IMR-90 (cell line): Measurements from ENCODE around the gene RALGAPA1. TPM values are rescaled to one million over a fixed set of nuclear protein-coding genes. Genes with fewer than 3 reads are reported as not detected.

Experiments used
- ATAC-seq: fragments of 200-7000 bp; cut with Tn5 transposase; 2 replicates; pipeline ENCODE4 v1.9.1; 2020; ENCODE audit warnings: low read depth, mild to moderate bottlenecking, moderate library complexity
- BruUV-seq: library from RNA; stranded (reverse); fragments of 400-500 nt; replicated peaks from 2 replicates; lab custom pipeline; 2021; lab: Mats Ljungman, UMichigan
- CTCF ChIA-PET: fragments of 300-600 bp; formaldehyde crosslinking; extraction: SDS; loops from one replicate; lab custom pipeline; 2021; ENCODE audit warnings: antibody characterized with exemption; lab: Yijun Ruan, JAX
- POLR2A ChIA-PET: fragments of 300-600 bp; sonication (Branson Sonifier 250); formaldehyde crosslinking; loops from one replicate; lab custom pipeline; 2022; ENCODE audit warnings: antibody characterized with exemption; ENCODE audit not compliant: unreplicated experiment; lab: Charles Lee
- DNase-seq: peaks from one replicate; pipeline ENCODE4 v3.0.0; 2013
- H2AFZ ChIP-seq: replicated peaks from 2 replicates; pipeline ENCODE3; 2013; ENCODE audit warnings: low read length, mild to moderate bottlenecking; ENCODE audit not compliant: poor library complexity
- H2AK5ac ChIP-seq: 2 replicates; pipeline ENCODE4 v1.6.1; 2013; ENCODE audit warnings: low read depth, low read length, inconsistent platforms
- H2AK9ac ChIP-seq: replicated peaks from 2 replicates; pipeline ENCODE3; 2013; ENCODE audit warnings: mild to moderate bottlenecking, low read depth, low read length, moderate library complexity; ENCODE audit not compliant: poor library complexity
- H2BK120ac ChIP-seq: 2 replicates; pipeline ENCODE4 v1.6.1; 2013; ENCODE audit warnings: low read depth, low read length, inconsistent platforms
- H2BK15ac ChIP-seq: 3 replicates; pipeline ENCODE4 v1.6.1; 2013; ENCODE audit warnings: low read depth, low read length, inconsistent platforms
- H2BK20ac ChIP-seq: 2 replicates; pipeline ENCODE4 v1.6.1; 2013; ENCODE audit warnings: low read depth, mild to moderate bottlenecking, inconsistent platforms, low read length, moderate library complexity
- H2BK5ac ChIP-seq: 2 replicates; pipeline ENCODE4 v1.6.1; 2013; ENCODE audit warnings: mild to moderate bottlenecking, low read depth, low read length, inconsistent platforms; ENCODE audit not compliant: poor library complexity, severe bottlenecking
- H3K14ac ChIP-seq: replicated peaks from 2 replicates; pipeline ENCODE4 v1.6.1; 2013; ENCODE audit warnings: low read depth, low read length, inconsistent platforms
- H3K18ac ChIP-seq: 2 replicates; pipeline ENCODE4 v1.6.1; 2013; ENCODE audit warnings: low read depth, low read length, control low read depth
- H3K23ac ChIP-seq: 2 replicates; pipeline ENCODE4 v1.6.1; 2013; ENCODE audit warnings: low read depth, low read length, inconsistent platforms
- H3K27ac ChIP-seq: 2 replicates; pipeline ENCODE4 v1.5.1; 2013; ENCODE audit warnings: mild to moderate bottlenecking, control low read depth, low read length; ENCODE audit not compliant: insufficient read depth
- H3K27me3 ChIP-seq: 2 replicates; pipeline ENCODE4 v1.6.1; 2013; ENCODE audit warnings: low read length; ENCODE audit not compliant: control insufficient read depth, insufficient read depth
- H3K36me3 ChIP-seq: 2 replicates; pipeline ENCODE4 v1.6.1; 2013; ENCODE audit warnings: low read length, mixed read lengths; ENCODE audit not compliant: control insufficient read depth, insufficient read depth
- H3K4ac ChIP-seq: 2 replicates; pipeline ENCODE4 v1.6.1; 2013; ENCODE audit warnings: low read depth, low read length, inconsistent platforms
- H3K4me1 ChIP-seq: 2 replicates; pipeline ENCODE4 v1.6.1; 2013; ENCODE audit warnings: low read length, mixed read lengths; ENCODE audit not compliant: control insufficient read depth, insufficient read depth
- H3K4me2 ChIP-seq: 2 replicates; pipeline ENCODE4 v1.6.1; 2013; ENCODE audit warnings: low read depth, mild to moderate bottlenecking, control low read depth, low read length, moderate library complexity
- H3K4me3 ChIP-seq: 2 replicates; pipeline ENCODE4 v1.5.1; 2013; ENCODE audit warnings: low read depth, mild to moderate bottlenecking, control low read depth, low read length, moderate library complexity; ENCODE audit not compliant: insufficient read depth
- H3K56ac ChIP-seq: 2 replicates; pipeline ENCODE4 v1.6.1; 2013; ENCODE audit warnings: low read length, inconsistent platforms; ENCODE audit not compliant: insufficient read depth; ENCODE audit errors: extremely low read depth
- H3K79me1 ChIP-seq, 2 experiments: 2 replicates each; pipeline ENCODE4 v1.6.1; 2013; ENCODE audit warnings: low read length in 2 of 2, inconsistent platforms in 1 of 2, low read depth in 1 of 2
- H3K9ac ChIP-seq: 2 replicates; pipeline ENCODE4 v1.6.1; 2013; ENCODE audit warnings: low read depth, low read length, control low read depth
- H3K9me1 ChIP-seq: 2 replicates; pipeline ENCODE4 v1.6.1; 2013; ENCODE audit warnings: low read length, inconsistent platforms; ENCODE audit not compliant: insufficient read depth
- H3K9me3 ChIP-seq: 2 replicates; pipeline ENCODE4 v1.6.1; 2013; ENCODE audit warnings: low read length; ENCODE audit not compliant: control insufficient read depth, insufficient read depth
- H4K20me1 ChIP-seq: 2 replicates; pipeline ENCODE4 v1.6.1; 2013; ENCODE audit warnings: low read length, inconsistent platforms; ENCODE audit not compliant: insufficient read depth
- H4K5ac ChIP-seq: 2 replicates; pipeline ENCODE4 v1.6.1; 2013; ENCODE audit warnings: mild to moderate bottlenecking, low read depth, low read length, control low read depth
- H4K8ac ChIP-seq, 2 experiments: 2 replicates each; pipeline ENCODE4 v1.6.1; 2013; ENCODE audit warnings: low read depth in 2 of 2, low read length in 2 of 2, control low read depth in 1 of 2, inconsistent platforms in 1 of 2
- H4K91ac ChIP-seq: 2 replicates; pipeline ENCODE4 v1.6.1; 2013; ENCODE audit warnings: low read depth, low read length, inconsistent platforms; ENCODE audit not compliant: insufficient read depth
- FOS ChIP-seq: fragments of 150-350 bp; IDR thresholded peaks from 2 replicates; pipeline ENCODE4 v1.6.1; 2016; ENCODE audit warnings: low read depth, low read length
- POLR2A ChIP-seq: IDR thresholded peaks from 2 replicates; pipeline ENCODE4 v1.6.1; 2012; ENCODE audit warnings: mild to moderate bottlenecking, low read depth, low read length
- WGBS, 2 experiments: methylation state at CpG; one replicate each; pipeline versions ENCODE4 v1.1.5 to v1.1.7; 2013; ENCODE audit warnings: missing lambda C conversion rate in 2 of 2; ENCODE audit not compliant: insufficient read length in 1 of 2; ENCODE audit errors: extremely low coverage in 2 of 2; 5-methylcytosine and 5-hydroxymethylcytosine counted together
- dilution Hi-C: fragments of 300-500 bp; cut with HindIII; formaldehyde crosslinking; loops from one replicate; pipeline ENCODE4 v1.14.3; 2018; ENCODE audit warnings: low sequenced_read_pairs; ENCODE audit not compliant: unreplicated experiment
- in situ Hi-C: fragments of 300-500 bp; cut with MboI; formaldehyde crosslinking; loops from 3 replicates; pipeline ENCODE4 v1.14.3; 2019; ENCODE audit warnings: low sequenced_read_pairs, inconsistent platforms, mixed read lengths
- intact Hi-C: fragments of 100-400 bp; cut with micrococcal nuclease; formaldehyde crosslinking; loops from 2 replicates; pipeline ENCODE4 v1.10.0; 2022
- polyA plus RNA-seq, 3 experiments: library from polyadenylated mRNA; depleted of rRNA; stranded (reverse); fragments of >200 nt; gene quantifications; 2 replicates each; pipeline ENCODE4 v1.2.3, GENCODE V29; 2012; ENCODE audit warnings: low replicate concordance in 1 of 3
- total RNA-seq: library from RNA; depleted of rRNA; stranded (reverse); fragments of >200 nt; gene quantifications from 2 replicates; pipeline ENCODE4 v1.2.3, GENCODE V29; 2012

RALGAPA1 gene
- total and polyA plus RNA-seq, 2 of the 4 experiments (the other 2 are of a cell fraction): 5.1 to 25.6 TPM

GRCh38 chr14:35829449-35829848 is 20.4 kb upstream of the RALGAPA1 start:
- Histone ChIP-seq H3K14ac (no peak overlapping the region), H3K56ac (no peak overlapping the region), H2AK5ac (no peak overlapping the region), H3K27ac (no peak overlapping the region), H2BK120ac (no peak overlapping the region), H2BK20ac (no peak overlapping the region), H3K36me3 (no peaks in the 10 kb centered on the region), H3K9ac (no peak overlapping the region), H2AFZ (no peak overlapping the region), H3K4me3 (no peak overlapping the region), H4K5ac (no peak overlapping the region), H3K23ac (no peak overlapping the region), H2AK9ac (no peak overlapping the region), H4K91ac (no peak overlapping the region), H2BK5ac (no peak overlapping the region), H2BK15ac (no peak overlapping the region), H3K4me1 (no peaks in the 10 kb centered on the region), H3K4ac (no peak overlapping the region), H3K9me1 (peaks cover 3% of the 10 kb centered on the region), H4K20me1 (no peaks in the 10 kb centered on the region), H3K27me3 (no peaks in the 10 kb centered on the region), H3K79me1 (peaks cover 10 to 20% of the 10 kb centered on the region in 2 experiments), H4K8ac (no peak overlapping the region), H3K9me3 (no peaks in the 10 kb centered on the region), H3K18ac (no peak overlapping the region), H3K4me2 (no peak overlapping the region)
- no peak for ATAC-seq
- intact Hi-C loops (loop anchor here (5.0 kb wide), 1 partner anchor 263 kb away; no protein-coding TSS in a partner anchor), in situ Hi-C loops (no loop called here), dilution Hi-C loops (no loop called here)
- WGBS, 2 experiments: no CpG with 5 or more reads among the region's 1 CpG
- DNase-seq: peak; percentile 73
- no peak for TF ChIP-seq POLR2A
- TF ChIP-seq FOS: peak; percentile 28; the same call in 1 of the 2 replicates
- no TSS peak for BruUV-seq
- CTCF ChIA-PET: no interaction called here
- POLR2A ChIA-PET: no interaction called here
